Neural crest cell (in vitro differentiated cells): ENCODE measurements around the gene NCAPH2. TPM values are rescaled to one million over a fixed set of nuclear protein-coding genes. Genes with fewer than 3 reads are reported as not detected.
A peak's percentile ranks its signal among the peaks of the same experiment; 100 is the strongest.

Source experiments
- DNase-seq: peaks from one replicate; pipeline ENCODE4 v3.0.0; 2021; ENCODE audit warnings: low read depth, mixed read lengths, low spot score
- H3K27ac Mint-ChIP-seq: one replicate; pipeline ENCODE4 v1.8.0; 2021; ENCODE audit warnings: mild to moderate bottlenecking, mixed read lengths; ENCODE audit not compliant: unreplicated experiment
- H3K27me3 Mint-ChIP-seq: 2 replicates; pipeline ENCODE4 v1.8.0; 2021; ENCODE audit warnings: low read depth, mild to moderate bottlenecking, mixed read lengths
- H3K36me3 Mint-ChIP-seq: 2 replicates; pipeline ENCODE4 v1.8.0; 2021; ENCODE audit warnings: low read depth, mild to moderate bottlenecking, mixed read lengths
- H3K4me1 Mint-ChIP-seq: 2 replicates; pipeline ENCODE4 v1.8.0; 2021; ENCODE audit warnings: mixed read lengths
- H3K4me3 Mint-ChIP-seq: one replicate; pipeline ENCODE4 v1.8.0; 2021; ENCODE audit warnings: mild to moderate bottlenecking, mixed read lengths
- H3K9me3 Mint-ChIP-seq: 2 replicates; pipeline ENCODE4 v1.8.0; 2021; ENCODE audit warnings: mixed read lengths
- CTCF ChIP-seq: fragments of 200-600 bp; sonication (generic); conservative IDR thresholded peaks from 2 replicates; pipeline ENCODE4 v1.5.0; 2021; ENCODE audit warnings: antibody characterized with exemption, mild to moderate bottlenecking
- total RNA-seq: library from RNA; stranded (reverse); gene quantifications from 2 replicates; pipeline ENCODE4 v1.2.1, GENCODE V29; 2021

Gene NCAPH2
- total RNA-seq, 1 donor from 2014 or later: 114 TPM

GRCh38 chr22:50476868-50477267 is 31.2 kb upstream of the NCAPH2 start:
- H3K4me1 Mint-ChIP-seq: peaks cover 33% of the 10 kb centered on the region
- peak overlapping the region; percentile 84 for H3K4me3 Mint-ChIP-seq
- no peaks in the 10 kb centered on the region for H3K9me3 Mint-ChIP-seq
- H3K27me3 Mint-ChIP-seq: peaks cover 39% of the 10 kb centered on the region
- H3K27ac Mint-ChIP-seq: no peak overlapping the region
- no peak for TF ChIP-seq CTCF
- no peaks in the 10 kb centered on the region for H3K36me3 Mint-ChIP-seq
- no peak for DNase-seq

- H3K9me3 Mint-ChIP-seq: no peaks in the 10 kb centered on the region
- peaks cover 26% of the 10 kb centered on the region for H3K4me1 Mint-ChIP-seq
- no peak for TF ChIP-seq CTCF
- no peak for DNase-seq
- H3K36me3 Mint-ChIP-seq: no peaks in the 10 kb centered on the region
- H3K4me3 Mint-ChIP-seq: peak overlapping the region; percentile 84
- H3K27me3 Mint-ChIP-seq: peaks cover 42% of the 10 kb centered on the region
- H3K27ac Mint-ChIP-seq: no peak overlapping the region
These were observed 30.1 kb upstream of the NCAPH2 start for GRCh38 chr22:50477923-50478322.

GRCh38 chr22:50479721-50480120 is 28.3 kb upstream of the NCAPH2 start:
- H3K4me3 Mint-ChIP-seq: peak overlapping the region; percentile 69

GRCh38 chr22:50481045-50481439 is 27.0 kb upstream of the NCAPH2 start:
- Mint-ChIP-seq H3K36me3 (no peaks in the 10 kb centered on the region), H3K4me3 (no peak overlapping the region), H3K4me1 (peaks cover 9% of the 10 kb centered on the region), H3K27me3 (peaks cover 45% of the 10 kb centered on the region), H3K9me3 (no peaks in the 10 kb centered on the region), H3K27ac (no peak overlapping the region)
- TF ChIP-seq CTCF: no peak
- DNase-seq: no peak

More at GRCh38 chr22:50479721-50480120, 28.3 kb upstream of the NCAPH2 start:
- H3K27me3 Mint-ChIP-seq: peaks cover 44% of the 10 kb centered on the region
- no peaks in the 10 kb centered on the region for H3K36me3 Mint-ChIP-seq
- no peak overlapping the region for H3K27ac Mint-ChIP-seq
- H3K9me3 Mint-ChIP-seq: no peaks in the 10 kb centered on the region
- DNase-seq: no peak
- H3K4me1 Mint-ChIP-seq: peaks cover 12% of the 10 kb centered on the region
- TF ChIP-seq CTCF: no peak

- Mint-ChIP-seq H3K9me3 (no peaks in the 10 kb centered on the region), H3K27me3 (peaks cover 45% of the 10 kb centered on the region), H3K4me3 (peak within 1 kb of the TSS; percentile 69), H3K4me1 (peaks cover 8% of the 10 kb centered on the region), H3K27ac (no peak within 1 kb of the TSS), H3K36me3 (no peaks in the 10 kb centered on the region)
- TF ChIP-seq CTCF: no peak
- peak; percentile 37 for DNase-seq
These were observed 26.5 kb upstream of the NCAPH2 start, which contains the start of gene ADM2 for GRCh38 chr22:50481440-50482106. ADM2 (plus strand) TSS chr22:50481543; CDS start chr22:50481848, 305 bp downstream.
